KMS-11 (cell line): ENCODE data around the gene TXNRD1.

Experiments used
- H2AFZ ChIP-seq: fragments of 200-600 bp; sonication (generic); 2 replicates; pipeline ENCODE4 v1.6.1; 2016; ENCODE audit warnings: antibody characterized with exemption, mixed run types, low read depth
- H3K27ac ChIP-seq: fragments of 200-600 bp; sonication (generic); 2 replicates; pipeline ENCODE4 v1.6.1; 2016; ENCODE audit warnings: mild to moderate bottlenecking, mixed run types
- H3K27me3 ChIP-seq: fragments of 200-600 bp; sonication (generic); 2 replicates; pipeline ENCODE4 v1.6.1; 2017; ENCODE audit warnings: mild to moderate bottlenecking, low read depth, mixed run types, moderate library complexity; ENCODE audit not compliant: insufficient read depth
- H3K36me3 ChIP-seq: fragments of 200-600 bp; sonication (generic); 2 replicates; pipeline ENCODE4 v1.6.1; 2017; ENCODE audit warnings: mild to moderate bottlenecking, mixed run types; ENCODE audit not compliant: insufficient read depth
- H3K4me1 ChIP-seq: fragments of 200-600 bp; sonication (generic); 2 replicates; pipeline ENCODE4 v1.6.1; 2016; ENCODE audit warnings: mild to moderate bottlenecking, low read depth, mixed run types; ENCODE audit not compliant: poor library complexity, severe bottlenecking
- H3K4me2 ChIP-seq: fragments of 200-600 bp; sonication (generic); 2 replicates; pipeline ENCODE4 v1.7.0; 2016; ENCODE audit warnings: mild to moderate bottlenecking, mixed run types
- H3K4me3 ChIP-seq: fragments of 200-600 bp; sonication (generic); IDR thresholded peaks from 2 replicates; pipeline ENCODE4 v1.6.1; 2017; ENCODE audit warnings: low read depth, low read length, mixed read lengths; ENCODE audit not compliant: insufficient read depth
- H3K79me2 ChIP-seq: fragments of 200-600 bp; sonication (generic); 2 replicates; pipeline ENCODE4 v1.6.1; 2016; ENCODE audit warnings: low read depth, mixed run types; ENCODE audit not compliant: insufficient read depth
- H3K9ac ChIP-seq: fragments of 200-600 bp; sonication (generic); 2 replicates; pipeline ENCODE4 v1.6.1; 2016; ENCODE audit warnings: mild to moderate bottlenecking, mixed run types
- H4K20me1 ChIP-seq: fragments of 200-600 bp; sonication (generic); 2 replicates; pipeline ENCODE4 v1.6.1; 2016; ENCODE audit warnings: mild to moderate bottlenecking, mixed run types; ENCODE audit not compliant: insufficient read depth
- CTCF ChIP-seq: fragments of 200-600 bp; sonication (generic); conservative IDR thresholded peaks from 2 replicates; pipeline ENCODE4 v1.6.1; 2017; ENCODE audit warnings: low read depth, mild to moderate bottlenecking, antibody characterized with exemption, low read length, moderate library complexity, mixed read lengths

TXNRD1 gene

GRCh38 chr12:104342635-104343249, 127.2 kb downstream of the TXNRD1 start:
- H3K9ac ChIP-seq = no peak overlapping the region
- no peak overlapping the region for H3K27ac ChIP-seq
- H3K4me1 ChIP-seq = peaks cover 3% of the 10 kb centered on the region
- no peak overlapping the region for H3K4me3 ChIP-seq
- H2AFZ ChIP-seq = no peak overlapping the region
- no peaks in the 10 kb centered on the region for H3K79me2 ChIP-seq
- H3K4me2 ChIP-seq = no peak overlapping the region
- H3K27me3 ChIP-seq = no peaks in the 10 kb centered on the region
- no peak for TF ChIP-seq CTCF
- H4K20me1 ChIP-seq = no peaks in the 10 kb centered on the region
- no peaks in the 10 kb centered on the region for H3K36me3 ChIP-seq

GRCh38 chr12:104344682-104345081, 129.1 kb downstream of the TXNRD1 start:
- H3K9ac ChIP-seq = no peak overlapping the region
- no peaks in the 10 kb centered on the region for H3K79me2 ChIP-seq
- H3K4me3 ChIP-seq = no peak overlapping the region
- no peak overlapping the region for H3K27ac ChIP-seq
- TF ChIP-seq CTCF = no peak
- H4K20me1 ChIP-seq = no peaks in the 10 kb centered on the region
- no peak overlapping the region for H3K4me2 ChIP-seq
- H3K27me3 ChIP-seq = no peaks in the 10 kb centered on the region
- no peak overlapping the region for H2AFZ ChIP-seq
- no peaks in the 10 kb centered on the region for H3K36me3 ChIP-seq
- peaks cover 3% of the 10 kb centered on the region for H3K4me1 ChIP-seq

GRCh38 chr12:104345234-104346066, 129.9 kb downstream of the TXNRD1 start:
- Histone ChIP-seq H3K27me3 (no peaks in the 10 kb centered on the region), H4K20me1 (no peaks in the 10 kb centered on the region), H3K4me2 (no peak overlapping the region), H3K4me1 (peaks cover 3% of the 10 kb centered on the region), H3K27ac (no peak overlapping the region), H2AFZ (no peak overlapping the region), H3K79me2 (no peaks in the 10 kb centered on the region), H3K4me3 (no peak overlapping the region), H3K36me3 (no peaks in the 10 kb centered on the region), H3K9ac (no peak overlapping the region)
- TF ChIP-seq CTCF = no peak

- Histone ChIP-seq H3K36me3 (no peaks in the 10 kb centered on the region), H2AFZ (no peak overlapping the region), H3K27ac (no peak overlapping the region), H3K4me3 (no peak overlapping the region), H3K4me2 (no peak overlapping the region), H3K27me3 (no peaks in the 10 kb centered on the region), H3K9ac (no peak overlapping the region), H3K79me2 (no peaks in the 10 kb centered on the region), H3K4me1 (peaks cover 3% of the 10 kb centered on the region), H4K20me1 (no peaks in the 10 kb centered on the region)
- TF ChIP-seq CTCF = no peak
Observed at GRCh38 chr12:104347374-104348075, 131.9 kb downstream of the TXNRD1 start.
